Immature natural killer cell (primary cell): ENCODE measurements around the gene KRTAP10-10. TPM values are rescaled to one million over a fixed set of nuclear protein-coding genes. Genes with fewer than 3 reads are reported as not detected.
A peak's percentile ranks its signal among the peaks of the same experiment; 100 is the strongest.
"Not testable (repeated sequence)": the region's sequence is repeated elsewhere in the genome, so short reads cannot be mapped to it uniquely, and the experiment has no call there.

Source experiments
- DNase-seq, 3 donors: peaks; one replicate each; pipeline ENCODE4 v3.0.0; 2022; ENCODE audit warnings: mixed read lengths in 1 of 3
- H3K27ac Mint-ChIP-seq, 6 donors: one replicate each; pipeline ENCODE4 v1.8.0; 2020; ENCODE audit warnings: mixed read lengths in 6 of 6, mild to moderate bottlenecking in 5 of 6, inconsistent platforms in 4 of 6, moderate library complexity in 3 of 6
- H3K27me3 Mint-ChIP-seq, 3 donors: one replicate each; pipeline ENCODE4 v1.8.0; 2020 to 2021; ENCODE audit warnings: low read depth in 3 of 3, mild to moderate bottlenecking in 3 of 3, mixed read lengths in 3 of 3, moderate library complexity in 3 of 3, inconsistent platforms in 1 of 3
- H3K36me3 Mint-ChIP-seq, 3 donors: one replicate each; pipeline ENCODE4 v1.8.0; 2020; ENCODE audit warnings: mixed read lengths in 3 of 3, inconsistent platforms in 2 of 3, mild to moderate bottlenecking in 2 of 3
- H3K4me1 Mint-ChIP-seq, 2 donors: one replicate each; pipeline ENCODE4 v1.8.0; 2020; ENCODE audit warnings: inconsistent platforms in 2 of 2, mild to moderate bottlenecking in 2 of 2, mixed read lengths in 2 of 2, moderate library complexity in 1 of 2
- H3K4me3 Mint-ChIP-seq, 5 donors: one replicate each; pipeline ENCODE4 v1.8.0; 2020; ENCODE audit warnings: mild to moderate bottlenecking in 5 of 5, mixed read lengths in 5 of 5, inconsistent platforms in 3 of 5, moderate library complexity in 3 of 5
- H3K9me3 Mint-ChIP-seq, 6 donors: one replicate each; pipeline ENCODE4 v1.8.0; 2020; ENCODE audit warnings: mild to moderate bottlenecking in 6 of 6, mixed read lengths in 6 of 6, inconsistent platforms in 4 of 6, moderate library complexity in 3 of 6
- polyA plus RNA-seq, 3 donors: library from polyadenylated mRNA; unstranded; fragments of 300-500 nt; fragmentation: Illumina TruSeq; gene quantifications; one replicate each; pipeline ENCODE4 v1.2.3, GENCODE V29; 2021

KRTAP10-10 gene
- polyA plus RNA-seq, 3 donors from 2014 or later: not detected

- H3K27me3 Mint-ChIP-seq: peaks cover 3 to 20% (median 5%) of the 10 kb centered on the region in 3 donors
- peaks cover 4 to 13% (median 7%) of the 10 kb centered on the region in 6 donors for H3K9me3 Mint-ChIP-seq
- peaks cover 0 to 7% of the 10 kb centered on the region in 2 donors for H3K4me1 Mint-ChIP-seq
- no peak for DNase-seq
- no peak overlapping the region for H3K27ac Mint-ChIP-seq
- H3K36me3 Mint-ChIP-seq: peaks cover 0 to 8% (median 0%) of the 10 kb centered on the region in 3 donors
- no peak overlapping the region for H3K4me3 Mint-ChIP-seq
Measured at GRCh38 chr21:44677881-44678280, 40.7 kb downstream of the KRTAP10-10 start.

GRCh38 chr21:44681152-44681551 is 44.0 kb downstream of the KRTAP10-10 start:
- H3K36me3 Mint-ChIP-seq: peaks cover 0 to 4% (median 0%) of the 10 kb centered on the region in 3 donors
- peaks cover 0 to 12% (median 5%) of the 10 kb centered on the region in 3 donors for H3K27me3 Mint-ChIP-seq
- no peak overlapping the region for H3K27ac Mint-ChIP-seq

GRCh38 chr21:44681861-44682579 is 44.9 kb downstream of the KRTAP10-10 start, which contains the start of gene KRTAP12-1:
Gene KRTAP12-1, minus strand, starts transcription at chr21:44682163. Its CDS starts 40 bp downstream, at chr21:44682123.
- no peak for DNase-seq
- no peak within 1 kb of the TSS for H3K27ac Mint-ChIP-seq

More at GRCh38 chr21:44681152-44681551, 44.0 kb downstream of the KRTAP10-10 start:
- Mint-ChIP-seq H3K4me1 (peaks cover 4 to 7% of the 10 kb centered on the region in 2 donors), H3K4me3 (no peak overlapping the region), H3K9me3 (no peaks in the 10 kb centered on the region)
- DNase-seq: no peak

GRCh38 chr21:44682580-44683151 is 45.5 kb downstream of the KRTAP10-10 start:
- H3K27me3 Mint-ChIP-seq: peaks cover 2 to 17% (median 6%) of the 10 kb centered on the region in 3 donors

More at GRCh38 chr21:44681861-44682579, 44.9 kb downstream of the KRTAP10-10 start, which contains the start of gene KRTAP12-1:
- H3K4me3 Mint-ChIP-seq: no peak within 1 kb of the TSS
- H3K36me3 Mint-ChIP-seq: peaks cover 0 to 1% (median 0%) of the 10 kb centered on the region in 3 donors
- H3K4me1 Mint-ChIP-seq: peaks cover 6 to 7% of the 10 kb centered on the region in 2 donors
- H3K9me3 Mint-ChIP-seq: no peaks in the 10 kb centered on the region
- peaks cover 2 to 17% (median 6%) of the 10 kb centered on the region in 3 donors for H3K27me3 Mint-ChIP-seq

GRCh38 chr21:44684077-44684476 is 46.9 kb downstream of the KRTAP10-10 start:
- H3K4me1 Mint-ChIP-seq: peaks cover 6 to 7% of the 10 kb centered on the region in 2 donors
- no peaks in the 10 kb centered on the region for H3K36me3 Mint-ChIP-seq
- H3K9me3 Mint-ChIP-seq: no peaks in the 10 kb centered on the region
- H3K4me3 Mint-ChIP-seq: no peak overlapping the region
- peaks cover 2 to 17% (median 10%) of the 10 kb centered on the region in 3 donors for H3K27me3 Mint-ChIP-seq
- peak overlapping the region in 1 of 6 donors; percentile 6 for H3K27ac Mint-ChIP-seq
- no peak for DNase-seq

More at GRCh38 chr21:44682580-44683151, 45.5 kb downstream of the KRTAP10-10 start:
- Mint-ChIP-seq H3K4me1 (peaks cover 6 to 7% of the 10 kb centered on the region in 2 donors), H3K27ac (no peak overlapping the region), H3K9me3 (no peaks in the 10 kb centered on the region), H3K4me3 (no peak overlapping the region), H3K36me3 (no peaks in the 10 kb centered on the region)
- DNase-seq: no peak

GRCh38 chr21:44684483-44684882 is 47.3 kb downstream of the KRTAP10-10 start:
- no peak for DNase-seq
- H3K36me3 Mint-ChIP-seq: no peaks in the 10 kb centered on the region
- peaks cover 6 to 7% of the 10 kb centered on the region in 2 donors for H3K4me1 Mint-ChIP-seq
- H3K4me3 Mint-ChIP-seq: no peak overlapping the region
- no peaks in the 10 kb centered on the region for H3K9me3 Mint-ChIP-seq
- H3K27me3 Mint-ChIP-seq: peaks cover 2 to 17% (median 10%) of the 10 kb centered on the region in 3 donors
- peak overlapping the region in 1 of 6 donors; percentile 6 for H3K27ac Mint-ChIP-seq

GRCh38 chr21:44685050-44685449 is 47.9 kb downstream of the KRTAP10-10 start:
- not testable (repeated sequence) for H3K36me3 Mint-ChIP-seq, H3K27ac Mint-ChIP-seq, H3K4me3 Mint-ChIP-seq, H3K4me1 Mint-ChIP-seq, H3K9me3 Mint-ChIP-seq, DNase-seq
- H3K27me3 Mint-ChIP-seq: peaks cover 2 to 14% (median 10%) of the 10 kb centered on the region in 3 donors

GRCh38 chr21:44686000-44686781 is 49.0 kb downstream of the KRTAP10-10 start:
- peaks cover 0 to 3% (median 0%) of the 10 kb centered on the region in 6 donors for H3K9me3 Mint-ChIP-seq
- H3K36me3 Mint-ChIP-seq: no peaks in the 10 kb centered on the region
- peak overlapping the region in 1 of 6 donors; percentile 37 for H3K27ac Mint-ChIP-seq
- peaks cover 6 to 7% of the 10 kb centered on the region in 2 donors for H3K4me1 Mint-ChIP-seq
- H3K27me3 Mint-ChIP-seq: peaks cover 2 to 11% (median 10%) of the 10 kb centered on the region in 3 donors
- DNase-seq: no peak
- H3K4me3 Mint-ChIP-seq: no peak overlapping the region

- Mint-ChIP-seq H3K4me3 (no peak overlapping the region), H3K27me3 (peaks cover 2 to 10% (median 9%) of the 10 kb centered on the region in 3 donors), H3K36me3 (no peaks in the 10 kb centered on the region), H3K9me3 (peaks cover 0 to 3% (median 0%) of the 10 kb centered on the region in 6 donors), H3K4me1 (peaks cover 6 to 7% of the 10 kb centered on the region in 2 donors), H3K27ac (no peak overlapping the region)
- DNase-seq: no peak
Measured at GRCh38 chr21:44686843-44687561, 49.8 kb downstream of the KRTAP10-10 start.

- H3K9me3 Mint-ChIP-seq: peaks cover 0 to 9% (median 4%) of the 10 kb centered on the region in 6 donors
- no peak overlapping the region for H3K27ac Mint-ChIP-seq
- H3K4me1 Mint-ChIP-seq: peaks cover 6 to 7% of the 10 kb centered on the region in 2 donors
- H3K36me3 Mint-ChIP-seq: peaks cover 0 to 3% (median 0%) of the 10 kb centered on the region in 3 donors
- no peak for DNase-seq
- H3K4me3 Mint-ChIP-seq: no peak overlapping the region
- H3K27me3 Mint-ChIP-seq: peaks cover 5 to 6% (median 5%) of the 10 kb centered on the region in 3 donors
Measured at GRCh38 chr21:44687671-44688070, 50.5 kb downstream of the KRTAP10-10 start.
